ENCODE data around the gene KIF27. TPM values are rescaled to one million over a fixed set of nuclear protein-coding genes. Genes with fewer than 3 reads are reported as not detected.

The KIF27 gene
- total RNA-seq, 2 experiments from 2014 or later = 2.6 to 3.0 TPM

GRCh38 chr9:83800236-83801033 is 120.8 kb downstream of the KIF27 start:
- Mint-ChIP-seq H3K27me3 (no peaks in the 10 kb centered on the region), H3K27ac (no peak overlapping the region), H3K36me3 (peaks cover 7% of the 10 kb centered on the region), H3K4me1 (ENCODE audit: low read depth) (no peaks in the 10 kb centered on the region), H3K4me3 (no peak overlapping the region), H3K9me3 (no peaks in the 10 kb centered on the region)
- intact Hi-C loops (cut with micrococcal nuclease) = no loop called here
- ChIA-PET POLR2A (no interaction called here), CTCF (no interaction called here)
- DNase-seq = no peak

- DNase-seq = no peak
- Mint-ChIP-seq H3K9me3 (no peaks in the 10 kb centered on the region), H3K27me3 (no peaks in the 10 kb centered on the region), H3K27ac (no peak overlapping the region), H3K36me3 (peaks cover 6% of the 10 kb centered on the region), H3K4me3 (no peak overlapping the region), H3K4me1 (ENCODE audit: low read depth) (peaks cover 3% of the 10 kb centered on the region)
- intact Hi-C loops (cut with micrococcal nuclease) = no loop called here
- ChIA-PET CTCF (interaction anchor here (0.5 kb wide), 1 partner anchor 378 kb away, joined by 3 read pairs; no protein-coding TSS in a partner anchor), POLR2A (no interaction called here)
These were observed 127.2 kb downstream of the KIF27 start for GRCh38 chr9:83794051-83794450.

GRCh38 chr9:83792746-83793145 is 128.5 kb downstream of the KIF27 start:
- CTCF ChIA-PET = no interaction called here
- Mint-ChIP-seq H3K9me3 (no peaks in the 10 kb centered on the region), H3K4me3 (no peak overlapping the region), H3K4me1 (ENCODE audit: low read depth) (peaks cover 3% of the 10 kb centered on the region), H3K27ac (no peak overlapping the region), H3K36me3 (peaks cover 3% of the 10 kb centered on the region), H3K27me3 (no peaks in the 10 kb centered on the region)
- intact Hi-C loops (cut with micrococcal nuclease) = no loop called here
- no peak for DNase-seq
- POLR2A ChIA-PET = no interaction called here

Small RNA genes within 50 kb of the gene (microRNA-seq; reads per million reads assigned to microRNA genes)
- gene MIR7-1 (ENCODE audit: borderline microRNAs expressed, borderline number of aligned reads, borderline replicate concordance) = 382 reads per million, percentile 79 among the genes with 10 or more reads in this experiment

Other genes with a start within 250 kb of the KIF27 start
- 100 to 1,000 TPM in 1 of 2 experiments, 10 to 100 TPM in 1; 88.8 to 101 TPM for gene UBQLN1, start 213.5 kb downstream of the KIF27 start, total RNA-seq
- 1 to 10 TPM; 4.2 to 4.6 TPM for gene GKAP1, start 103.7 kb downstream of the KIF27 start, total RNA-seq
- gene HNRNPK, start 58.8 kb upstream of the KIF27 start, total RNA-seq = 100 to 1,000 TPM; 694 to 716 TPM
- 10 to 100 TPM; 20.3 to 22.6 TPM for gene RMI1, start 59.4 kb upstream of the KIF27 start, total RNA-seq

Measured in activated CD4-positive, alpha-beta memory T cell treated with anti-CD3 and anti-CD28 coated beads for 36 hours (primary cell).